HT1080 (cell line): ENCODE data around the gene TRIM15. TPM values are rescaled to one million over a fixed set of nuclear protein-coding genes. Genes with fewer than 3 reads are reported as not detected.
A peak's percentile ranks its signal among the peaks of the same experiment; 100 is the strongest.

Experiments used
- DNase-seq: peaks from one replicate; pipeline ENCODE4 v3.0.0-alpha.2; 2015; ENCODE audit warnings: low read depth
- total RNA-seq: library from RNA; depleted of rRNA; stranded (reverse); fragments of >200 nt; shearing (Covaris generic); gene quantifications from 2 replicates; pipeline ENCODE4 v1.2.3, GENCODE V29; 2014

TRIM15 gene
- total RNA-seq, 1 experiment from 2014 or later: not detected

- DNase-seq: no peak
Measured at GRCh38 chr6:30145818-30146217, 17.5 kb upstream of the TRIM15 start.

- DNase-seq: no peak
Measured at GRCh38 chr6:30147096-30147495, 16.2 kb upstream of the TRIM15 start.

GRCh38 chr6:30149234-30149633 lies 14.1 kb upstream of the TRIM15 start:
- no peak for DNase-seq

- DNase-seq: no peak
Measured at GRCh38 chr6:30149858-30150550, 13.3 kb upstream of the TRIM15 start.

- peak; percentile 7 for DNase-seq
Measured at GRCh38 chr6:30150671-30151395, 12.5 kb upstream of the TRIM15 start.

- no peak for DNase-seq
Measured at GRCh38 chr6:30151580-30151979, 11.8 kb upstream of the TRIM15 start.

GRCh38 chr6:30152016-30152673 lies 11.2 kb upstream of the TRIM15 start:
- DNase-seq: no peak

- no peak for DNase-seq
Measured at GRCh38 chr6:30152910-30153610, 10.3 kb upstream of the TRIM15 start.

- DNase-seq: no peak
Measured at GRCh38 chr6:30154061-30154460, 9.3 kb upstream of the TRIM15 start.

- peak; percentile 80 for DNase-seq
Measured at GRCh38 chr6:30154709-30155519, 8.4 kb upstream of the TRIM15 start.

GRCh38 chr6:30155520-30156261 lies 7.7 kb upstream of the TRIM15 start:
- DNase-seq: no peak

- peak; percentile 69 for DNase-seq
Measured at GRCh38 chr6:30156262-30156599, 7.1 kb upstream of the TRIM15 start.

GRCh38 chr6:30156774-30157173 lies 6.6 kb upstream of the TRIM15 start:
- DNase-seq: no peak

- DNase-seq: no peak
Measured at GRCh38 chr6:30157581-30157980, 5.8 kb upstream of the TRIM15 start.

- DNase-seq: no peak
Measured at GRCh38 chr6:30157999-30158398, 5.3 kb upstream of the TRIM15 start.

GRCh38 chr6:30158475-30159040 lies 4.8 kb upstream of the TRIM15 start:
- no peak for DNase-seq

GRCh38 chr6:30160008-30160784 lies 3.1 kb upstream of the TRIM15 start:
- no peak for DNase-seq

- DNase-seq: no peak
Measured at GRCh38 chr6:30160785-30161531, 2.4 kb upstream of the TRIM15 start, which contains the start of gene TRIM10. TSS of gene TRIM10 (minus strand) at chr6:30161211. CDS start at chr6:30160858, 353 bp downstream.
